Stimulated activated CD8-positive, alpha-beta memory T cell treated with anti-CD3 and anti-CD28 coated beads, Interleukin-15, amount 100 ng/mL, for 24 hours (primary cell): ENCODE data around the gene TACO1.

ENCODE experiments used
- DNase-seq: peaks from one replicate; pipeline ENCODE4 v3.0.0-alpha.2; 2020; ENCODE audit warnings: low read depth

Gene TACO1

GRCh38 chr17:63601439-63602371 is 1.0 kb downstream of the TACO1 start:
- DNase-seq = no peak

- DNase-seq = no peak
Observed at GRCh38 chr17:63609816-63610573, 9.3 kb downstream of the TACO1 start.

GRCh38 chr17:63610854-63611253 is 10.2 kb downstream of the TACO1 start:
- no peak for DNase-seq

DNA sequence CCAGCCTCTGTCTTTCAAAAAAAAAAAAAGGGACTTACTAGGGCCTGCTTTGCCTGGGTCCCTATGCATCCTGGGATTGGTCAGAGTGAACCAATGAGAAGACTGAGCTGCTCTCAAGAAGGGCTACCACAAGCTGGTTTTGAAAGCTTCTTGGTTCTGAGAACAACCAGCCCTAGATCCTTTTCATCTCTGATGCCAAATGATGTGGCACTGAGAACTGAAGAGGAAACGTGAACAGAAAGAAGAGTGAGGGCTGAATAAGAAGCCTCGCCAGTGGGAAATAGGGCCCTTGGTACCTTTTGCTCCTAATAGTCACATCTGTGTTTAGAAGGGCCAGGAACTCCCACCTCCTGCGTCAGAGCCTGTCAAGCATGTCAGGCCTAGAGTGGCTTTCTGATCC is 10.7 kb downstream of the TACO1 start:
- no peak for DNase-seq

DNA sequence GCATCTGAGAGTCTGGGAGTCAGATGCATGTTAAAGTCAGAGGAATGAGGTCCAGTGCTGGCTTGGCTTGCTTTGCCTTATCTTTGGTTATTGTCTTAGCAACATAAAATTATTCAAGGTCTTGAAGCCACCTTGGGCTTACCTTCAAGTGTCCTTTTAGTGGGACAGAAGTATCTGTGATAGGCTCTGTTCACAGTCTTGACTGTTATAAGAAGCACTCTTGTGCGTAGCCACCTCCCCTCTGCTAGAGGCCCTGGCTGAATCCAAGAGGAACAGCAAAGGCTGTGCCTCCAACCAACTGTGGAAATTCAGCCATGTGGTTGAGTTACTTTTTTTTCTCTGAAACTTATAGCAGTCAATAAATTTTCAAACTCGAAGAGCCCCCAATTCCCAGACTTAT is 13.0 kb downstream of the TACO1 start:
- DNase-seq = no peak

GRCh38 chr17:63621229-63621683 is 20.6 kb downstream of the TACO1 start:
- no peak for DNase-seq

DNA sequence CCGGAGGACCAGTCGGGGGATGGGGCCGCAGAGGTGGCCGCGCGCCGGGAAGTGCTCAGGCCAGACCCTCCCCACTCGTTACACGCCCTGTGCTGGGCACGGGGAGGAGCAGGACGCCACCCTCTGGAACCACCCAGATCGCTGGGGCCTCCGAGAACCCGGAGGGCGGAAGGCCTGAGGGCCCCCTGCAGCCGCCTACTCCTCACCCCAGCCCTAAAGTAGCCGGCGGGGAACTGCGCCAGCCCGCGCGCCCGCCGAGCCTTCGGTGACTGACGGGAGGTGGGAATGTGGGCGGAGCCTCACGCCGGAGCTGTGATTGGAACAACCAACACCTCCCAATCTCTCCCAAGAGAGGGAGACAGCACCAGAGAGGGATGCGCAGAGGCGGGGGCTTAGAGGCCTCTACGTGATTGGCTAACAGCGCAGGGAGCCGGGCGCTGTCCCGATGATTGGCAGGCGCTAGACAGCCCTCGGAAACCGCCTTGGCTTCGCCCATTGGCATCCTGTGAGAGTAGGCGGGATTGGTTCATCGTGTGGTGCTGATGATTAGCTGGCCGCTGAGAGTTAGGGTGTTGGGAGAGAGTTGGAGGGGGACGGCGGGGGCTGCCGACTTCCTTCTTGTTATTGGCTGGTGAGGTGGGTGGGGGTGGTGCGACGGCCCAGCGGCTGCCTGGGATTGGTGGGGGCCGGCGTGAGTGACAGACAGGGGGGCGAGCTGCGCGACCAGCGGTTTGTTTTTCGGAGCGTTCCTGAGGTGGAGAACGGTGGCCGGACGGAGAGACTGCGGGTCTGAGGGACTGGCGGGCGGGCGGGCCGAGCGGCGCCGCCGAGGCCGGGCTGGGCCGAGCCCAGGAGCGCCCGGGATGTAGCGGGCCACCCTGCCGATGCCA is 21.2 kb downstream of the TACO1 start, which contains the start of gene MAP3K3:
MAP3K3 (plus strand) TSS at position 734 of the 890 bp plus-strand sequence. CDS start 343 bp downstream, outside the sequence.
- DNase-seq = peak; percentile 82

DNA sequence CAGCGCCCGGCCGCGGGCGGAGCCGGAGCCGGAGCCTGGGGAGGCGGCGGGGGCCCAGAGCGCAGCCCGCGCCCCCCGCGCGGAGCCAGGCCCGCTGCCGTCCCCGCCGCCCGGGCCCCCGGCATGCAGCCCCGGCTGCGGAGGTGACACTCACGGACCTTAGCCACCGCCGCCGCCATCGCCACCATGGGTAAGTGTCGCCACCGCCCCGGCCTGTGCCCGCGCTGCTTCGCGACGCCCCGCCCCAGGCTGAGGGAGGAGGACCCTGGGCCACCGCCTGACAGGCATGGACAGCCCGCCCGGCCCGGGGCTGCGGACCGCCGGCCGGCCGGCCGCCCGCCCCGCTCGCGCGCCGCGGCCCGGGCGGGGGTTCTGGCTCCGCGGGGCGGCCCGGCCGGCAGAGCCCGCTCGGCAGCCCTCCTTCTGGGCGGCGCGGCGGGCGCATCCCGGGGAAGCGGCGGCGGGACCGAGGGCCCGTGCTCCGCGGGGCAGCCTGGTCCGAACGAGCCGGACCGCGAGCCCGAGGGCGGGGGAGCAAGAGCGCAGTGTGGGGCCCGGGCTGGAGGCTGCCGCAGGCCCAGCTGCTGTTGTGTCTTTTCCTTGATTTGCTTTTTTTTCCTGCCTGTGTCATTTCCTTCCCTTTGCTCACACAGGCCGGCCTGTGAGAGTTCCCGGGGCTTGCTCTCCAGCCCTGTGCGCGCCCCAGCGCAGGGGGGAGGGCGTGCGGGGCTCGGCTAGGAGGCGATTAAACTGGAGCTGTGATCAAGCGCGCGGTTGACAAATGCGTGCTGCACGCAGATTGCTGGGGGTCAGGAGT is 22.1 kb downstream of the TACO1 start:
- peak; percentile 34 for DNase-seq

- no peak for DNase-seq
Observed at GRCh38 chr17:63623786-63624530, 23.3 kb downstream of the TACO1 start.

GRCh38 chr17:63624531-63624880 is 23.8 kb downstream of the TACO1 start:
- DNase-seq = no peak

DNA sequence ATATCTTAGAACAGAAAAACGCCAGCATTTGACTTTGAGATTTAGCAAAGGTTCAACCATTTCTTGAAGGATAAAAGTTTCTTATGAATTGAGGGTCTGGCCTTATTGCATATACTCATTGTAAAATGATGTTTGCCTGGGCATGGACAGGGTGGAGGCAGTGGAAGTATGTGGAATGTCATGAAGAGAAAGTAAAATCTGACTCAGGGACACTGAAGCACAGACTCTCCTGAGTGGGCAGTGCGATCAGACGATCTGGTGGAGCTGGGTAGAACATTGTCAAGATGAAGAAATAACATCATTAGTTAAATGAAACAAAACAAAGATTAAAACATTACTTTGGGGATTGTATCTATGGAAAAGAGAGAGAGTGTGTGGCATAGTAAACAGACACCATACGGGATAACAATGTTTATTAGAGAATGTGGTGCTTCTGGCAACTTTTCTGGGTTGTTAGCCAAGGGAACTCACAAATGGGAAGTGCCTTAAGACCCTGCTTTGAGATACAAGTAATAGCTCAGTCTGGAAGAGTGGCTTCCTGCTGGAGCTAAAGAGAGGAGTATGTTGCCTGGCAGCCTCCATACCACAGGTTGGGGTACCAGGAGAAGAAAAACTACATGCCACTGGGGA is 26.0 kb downstream of the TACO1 start:
- DNase-seq = no peak

- no peak for DNase-seq
Observed at GRCh38 chr17:63629627-63630026, 28.9 kb downstream of the TACO1 start.

DNA sequence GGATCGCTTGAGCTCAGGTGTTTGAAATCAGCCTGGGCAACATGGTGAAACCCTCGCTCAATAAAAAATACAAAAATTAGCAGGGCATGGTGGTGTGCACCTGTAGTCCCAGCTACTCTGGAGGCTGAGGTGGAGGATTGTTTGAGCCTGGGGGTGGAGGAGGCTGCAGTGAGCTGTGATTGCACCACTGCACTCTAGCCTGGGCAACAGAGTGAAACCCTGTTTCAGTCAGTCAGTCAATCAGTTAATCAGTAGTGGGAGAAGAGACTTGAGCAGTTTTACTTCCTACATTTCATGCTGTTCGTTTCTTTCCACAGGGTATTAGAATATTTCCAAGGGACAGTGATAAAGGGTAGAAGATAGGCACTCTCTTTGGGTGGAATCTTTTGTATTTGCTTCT is 30.4 kb downstream of the TACO1 start:
- DNase-seq = no peak

GRCh38 chr17:63631626-63632025 is 30.9 kb downstream of the TACO1 start:
- DNase-seq = no peak

GRCh38 chr17:63633742-63634141 is 33.0 kb downstream of the TACO1 start:
- no peak for DNase-seq

DNA sequence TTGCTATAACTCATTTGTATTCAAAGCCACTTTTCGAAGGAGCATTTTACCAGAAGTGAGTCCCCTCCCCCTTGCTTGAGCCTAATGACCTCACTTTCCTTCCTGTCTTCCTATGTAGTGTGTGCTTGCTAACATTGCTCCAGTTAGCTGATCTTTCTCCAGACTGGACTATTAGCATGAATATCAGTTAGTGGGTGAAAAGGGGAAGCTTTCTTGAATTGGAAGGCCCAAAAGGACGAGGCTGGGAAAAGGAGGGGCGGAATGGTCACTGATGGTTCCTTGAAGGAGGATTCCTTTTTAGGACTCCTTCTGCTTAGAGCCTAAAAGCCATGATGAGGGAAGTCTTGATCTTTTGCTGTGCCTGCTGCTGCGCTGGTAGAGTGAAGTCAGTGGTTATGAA is 33.5 kb downstream of the TACO1 start:
- DNase-seq = no peak

- DNase-seq = no peak
Observed at GRCh38 chr17:63634816-63635215, 34.1 kb downstream of the TACO1 start.

DNA sequence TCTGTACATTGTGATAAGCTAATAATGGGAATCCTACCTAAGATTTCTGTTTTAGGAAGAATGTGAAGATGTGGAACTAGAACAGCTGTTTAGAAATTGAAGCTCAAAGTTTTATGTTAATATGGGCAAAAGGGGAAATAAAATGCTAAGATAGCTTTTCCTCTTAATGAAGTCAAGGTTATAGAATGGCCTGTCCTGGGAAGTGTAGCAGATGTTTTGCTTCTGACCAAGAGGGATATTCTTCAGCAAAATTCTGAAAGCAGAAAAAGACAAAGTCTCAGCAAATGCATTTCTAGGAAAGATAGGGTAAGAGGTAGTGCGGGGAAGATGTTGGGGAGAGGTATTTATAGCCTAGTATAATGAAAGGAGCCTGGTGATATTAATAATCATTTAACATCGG is 34.6 kb downstream of the TACO1 start:
- DNase-seq = no peak

GRCh38 chr17:63635787-63636186 is 35.1 kb downstream of the TACO1 start:
- no peak for DNase-seq

DNA sequence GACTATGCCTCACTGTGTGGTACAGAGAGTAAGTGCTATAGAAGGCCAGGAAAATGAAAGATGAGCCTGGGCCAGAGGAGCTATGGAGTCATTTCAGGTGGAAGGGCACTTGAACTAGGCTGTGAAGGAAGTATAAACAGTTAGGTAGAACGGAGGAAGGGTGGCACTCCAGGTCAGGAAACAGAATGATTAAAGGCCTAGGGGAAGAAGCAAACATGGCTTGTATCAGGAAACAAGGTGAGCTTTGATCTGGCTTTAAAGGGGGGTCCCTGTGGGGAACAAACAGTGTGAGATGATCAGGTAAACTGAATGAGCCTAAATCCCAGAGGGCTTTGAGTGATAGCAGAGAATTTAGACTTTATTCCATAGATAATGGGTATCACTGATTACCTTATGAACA is 38.4 kb downstream of the TACO1 start:
- no peak for DNase-seq
